Measurements from ENCODE around the gene CDK5RAP3.
A peak's percentile ranks its signal among the peaks of the same experiment; 100 is the strongest.
"Not testable (repeated sequence)": the region's sequence is repeated elsewhere in the genome, so short reads cannot be mapped to it uniquely, and the experiment has no call there.

CDK5RAP3 gene

DNA sequence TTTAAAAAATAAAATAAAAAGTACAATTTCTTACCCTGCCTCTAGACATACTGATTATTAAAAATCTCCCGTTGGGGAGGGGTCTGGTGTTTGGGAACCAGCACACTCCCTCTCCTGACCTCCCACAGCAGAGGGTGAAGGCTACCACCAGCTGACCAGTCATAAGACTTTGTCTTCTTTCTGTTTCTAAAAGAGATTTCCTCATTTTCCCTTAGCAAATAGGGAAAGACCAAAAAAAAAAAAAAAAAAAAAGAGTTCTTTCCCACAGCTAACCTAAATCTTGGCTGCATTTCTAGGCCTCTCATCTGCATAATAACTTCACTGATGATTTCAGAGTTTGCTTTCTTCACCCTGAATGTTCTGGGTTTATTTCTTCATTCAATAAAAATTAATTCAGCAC lies 30.3 kb downstream of the CDK5RAP3 start:
- DNase-seq: no peak

DNA sequence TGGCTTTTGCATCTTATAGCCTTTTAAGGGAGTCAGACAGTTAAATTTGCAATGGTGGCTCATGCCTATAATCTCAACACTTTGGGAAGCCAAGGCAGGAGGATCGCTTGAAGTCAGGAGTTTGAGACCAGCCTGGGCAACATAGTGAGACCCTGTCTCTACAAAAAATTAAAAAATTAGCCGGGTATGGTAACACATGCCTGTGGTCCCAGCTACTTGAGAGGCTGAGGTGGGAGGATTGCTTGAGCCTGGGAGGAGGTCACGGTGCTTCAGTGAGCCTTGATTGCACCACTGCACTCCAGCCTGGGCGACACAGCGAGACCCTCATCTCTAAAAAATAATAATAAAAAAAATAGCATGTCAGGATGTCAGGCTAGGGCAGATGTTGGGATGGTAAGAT lies 30.7 kb downstream of the CDK5RAP3 start:
- not testable (repeated sequence) for DNase-seq

DNA sequence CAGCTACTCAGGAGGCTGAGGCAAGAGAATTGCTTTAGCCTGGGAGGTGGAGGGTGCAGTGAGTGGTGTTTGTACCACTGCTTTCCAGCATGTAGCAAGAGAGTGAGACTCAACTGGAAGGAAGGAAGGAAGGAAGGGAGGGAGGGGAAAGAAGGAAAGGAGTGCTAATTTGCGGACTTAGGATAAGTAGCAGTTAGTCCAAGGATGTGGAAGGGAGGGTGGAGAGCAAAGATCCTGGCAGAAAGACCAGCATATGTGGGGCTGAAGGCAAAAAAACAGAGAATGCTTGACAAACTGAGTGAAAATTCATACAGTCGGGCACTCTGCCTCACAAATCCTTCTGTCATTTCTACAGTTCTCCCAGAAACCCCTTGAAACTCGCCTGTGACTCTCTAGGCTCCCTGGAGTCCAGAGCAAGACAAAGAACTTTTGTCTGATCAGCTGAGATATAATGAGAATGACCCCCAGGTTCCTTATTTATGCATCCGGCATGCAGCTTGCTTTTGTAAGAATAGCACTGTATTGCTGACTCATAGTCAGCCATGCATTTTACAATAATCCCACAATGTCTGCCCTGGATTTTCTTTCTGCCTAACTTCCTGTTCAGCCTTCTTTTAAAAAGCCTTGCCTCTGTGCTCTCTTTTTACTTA lies 31.5 kb downstream of the CDK5RAP3 start:
- DNase-seq: no peak

DNA sequence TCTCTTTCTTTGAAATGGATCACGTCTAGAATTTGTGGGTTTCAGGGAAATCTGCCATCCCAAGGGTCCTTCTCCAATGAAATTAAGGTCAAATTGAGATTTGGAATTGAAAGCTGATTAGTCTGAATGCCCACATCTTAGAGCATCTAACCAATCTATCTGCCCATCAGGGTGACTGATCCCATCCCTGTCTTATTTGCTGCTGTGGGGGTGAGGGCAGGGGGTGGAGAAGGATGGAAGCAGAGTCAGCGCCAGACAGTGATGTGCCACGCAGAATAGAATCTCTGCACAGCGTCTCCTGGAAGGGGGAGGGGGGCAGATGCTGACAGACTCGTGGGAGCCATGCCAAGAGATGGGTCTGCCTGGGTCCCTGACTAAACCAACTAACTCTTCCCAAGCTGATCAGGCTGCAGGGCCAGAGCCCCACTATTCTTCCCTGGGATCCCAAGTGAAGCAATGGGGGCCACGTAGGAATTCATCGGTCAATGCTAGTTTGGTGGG lies 32.1 kb downstream of the CDK5RAP3 start:
- DNase-seq: no peak

DNA sequence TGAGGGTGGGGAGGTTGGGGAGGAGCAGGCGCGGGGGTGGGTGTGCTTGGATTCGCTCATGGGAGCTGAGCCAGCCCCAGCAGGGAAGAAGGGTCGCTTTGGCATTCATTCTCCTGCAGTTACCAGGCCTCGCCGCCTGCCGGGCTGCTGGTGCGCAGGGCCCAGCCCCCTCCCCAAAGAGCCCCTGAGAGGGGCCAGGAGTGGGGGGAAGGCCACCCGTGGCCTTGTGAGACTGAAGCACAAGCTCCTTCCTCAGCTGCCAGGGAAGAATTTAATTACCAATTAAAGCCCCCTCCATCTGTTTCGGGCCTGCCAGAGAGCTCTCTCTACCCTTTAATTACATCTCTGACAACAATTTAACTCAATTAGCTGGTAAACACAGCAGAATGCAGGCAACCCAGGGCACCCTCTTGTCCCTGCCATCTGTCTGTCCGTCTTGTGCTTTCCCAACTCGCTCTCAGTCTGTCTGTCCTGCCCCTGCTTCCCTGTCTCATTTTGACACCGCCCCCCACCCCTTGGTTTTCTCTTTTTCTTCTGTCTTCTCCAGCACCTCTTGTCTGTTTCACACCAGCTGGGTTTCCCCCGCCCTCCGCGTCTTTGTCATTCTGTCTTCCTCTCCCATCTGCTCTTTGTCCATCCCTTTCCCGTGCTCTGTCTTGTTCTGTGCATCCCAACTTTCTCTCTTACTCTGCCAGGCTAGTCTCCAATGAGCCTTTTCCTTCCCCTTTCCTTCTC lies 32.7 kb downstream of the CDK5RAP3 start:
- DNase-seq: no peak

DNA sequence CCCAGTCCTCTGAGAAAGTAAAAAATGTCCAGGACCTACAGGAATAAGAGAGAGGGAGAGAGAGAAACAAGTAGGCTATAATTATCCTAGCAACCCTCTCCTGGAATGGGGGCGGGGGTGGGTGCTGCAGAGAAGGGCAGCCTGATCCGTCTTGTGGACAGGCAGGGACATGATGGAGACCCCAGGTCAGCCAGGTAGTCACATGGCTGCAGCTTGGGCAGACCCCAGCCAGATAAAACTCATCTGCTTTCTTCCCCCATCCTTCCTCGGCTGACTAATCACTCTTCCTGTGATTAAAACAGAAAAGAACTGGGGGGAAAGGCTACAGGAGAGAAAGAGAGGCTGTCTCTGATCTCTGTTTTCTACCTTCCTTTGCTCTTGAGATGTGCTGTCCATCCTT lies 34.1 kb downstream of the CDK5RAP3 start:
- no peak for DNase-seq

DNA sequence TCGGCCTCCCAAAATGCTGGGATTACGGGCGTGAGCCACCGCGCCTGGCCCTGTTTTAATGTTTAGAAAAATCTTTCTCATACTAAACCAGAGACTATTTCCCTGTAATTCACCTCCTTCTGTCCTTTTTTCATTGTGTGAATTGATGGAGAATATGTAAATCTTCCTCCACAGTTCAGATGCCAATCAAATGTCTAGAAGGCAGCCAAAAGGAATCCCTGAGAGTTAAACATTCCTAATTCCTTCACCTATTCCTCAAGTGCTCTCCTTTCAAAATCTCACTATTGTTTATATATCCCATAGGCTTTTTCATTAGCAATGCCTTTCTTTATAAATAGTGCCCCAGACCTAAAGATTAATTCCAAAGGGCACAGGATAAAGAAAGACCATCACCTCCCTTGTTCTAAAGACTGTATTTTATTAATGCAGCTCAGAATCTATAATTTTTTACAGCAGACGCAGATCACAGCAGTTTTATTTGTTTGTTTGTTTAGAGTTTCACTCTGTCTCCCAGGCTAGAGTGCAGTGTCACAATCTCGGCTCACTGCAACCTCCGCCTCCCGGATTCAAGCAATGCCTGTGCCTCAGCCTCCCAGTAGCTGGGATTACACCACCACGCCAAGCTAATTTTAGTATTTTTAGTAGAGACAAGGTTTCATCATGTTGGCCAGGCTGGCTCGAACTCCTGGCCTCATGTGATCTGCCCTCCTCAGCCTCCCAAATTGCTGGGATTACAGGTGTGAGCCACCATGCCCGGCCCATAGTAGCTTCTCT lies 36.2 kb downstream of the CDK5RAP3 start:
- no peak for DNase-seq

DNA sequence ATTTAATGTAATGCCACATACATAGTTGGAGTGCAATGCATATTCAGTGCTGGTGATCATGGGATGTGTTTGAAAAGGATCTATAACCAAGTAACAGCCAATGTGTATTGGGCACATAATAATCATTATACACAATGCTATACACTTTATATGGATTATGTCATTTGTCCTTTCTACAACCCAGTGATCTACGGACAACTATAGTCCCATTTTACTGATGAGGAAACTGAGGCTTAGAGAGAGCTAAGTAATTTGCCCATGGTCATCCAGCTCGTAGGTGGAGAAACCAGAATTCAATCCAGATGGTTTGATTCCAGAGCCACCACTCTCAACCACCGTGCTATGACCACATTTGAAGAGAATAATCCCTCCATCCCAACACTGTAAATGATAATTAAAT lies 39.3 kb downstream of the CDK5RAP3 start:
- DNase-seq: no peak

DNA sequence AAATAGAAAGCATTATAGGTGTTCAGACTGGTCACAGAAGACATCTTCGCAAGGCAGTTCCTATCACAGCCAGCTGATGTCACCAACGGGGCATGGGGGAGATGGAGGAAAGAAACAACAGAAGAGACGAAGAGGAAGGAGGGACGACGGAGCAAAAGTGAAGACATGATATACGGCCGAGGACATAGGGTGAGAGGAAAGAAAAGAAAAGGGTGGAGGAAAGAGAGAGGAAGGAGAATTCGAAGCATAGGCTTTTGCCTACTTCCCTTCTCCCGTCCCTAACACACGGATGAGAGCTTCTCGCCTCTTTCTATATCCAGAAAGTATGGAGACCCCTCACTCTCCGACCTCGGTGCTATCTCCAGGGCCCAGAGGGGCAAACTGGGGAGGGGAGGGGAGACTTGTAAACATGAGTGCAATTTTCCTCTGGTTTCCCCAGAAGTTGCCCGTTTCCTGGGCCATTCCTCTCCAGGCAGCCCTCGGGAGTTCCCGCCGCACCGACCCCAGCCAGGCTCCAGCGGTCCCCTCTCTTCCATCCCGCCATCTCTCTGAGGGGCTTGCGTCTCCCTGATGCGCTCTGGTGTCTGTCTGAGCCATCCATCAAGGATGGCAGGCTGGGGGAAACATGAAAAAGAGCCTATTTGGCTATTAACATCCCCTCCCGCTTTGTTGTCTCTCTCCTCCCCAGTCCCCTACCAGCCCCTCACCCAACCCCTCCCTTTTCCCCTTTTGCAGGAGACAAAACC lies 40.7 kb downstream of the CDK5RAP3 start:
- no peak for DNase-seq

DNA sequence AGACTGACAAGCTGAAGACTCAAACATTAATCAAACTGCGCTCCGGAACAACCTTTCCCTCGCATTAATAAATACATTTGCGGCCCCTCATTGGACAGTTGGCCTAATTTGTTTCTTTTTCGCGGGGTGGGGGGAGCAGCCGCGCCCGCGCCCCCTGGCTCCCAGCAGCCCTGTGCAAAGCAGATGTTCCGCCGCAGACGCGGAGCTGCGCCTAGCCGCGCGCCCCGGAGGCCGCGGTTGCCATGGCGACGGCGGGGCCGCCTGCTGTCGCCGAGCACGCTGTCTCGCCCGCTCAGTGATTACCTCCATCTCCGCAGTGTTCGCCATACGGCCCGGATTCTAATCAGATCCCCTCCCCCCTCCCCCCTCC lies 41.2 kb downstream of the CDK5RAP3 start:
- DNase-seq: peak; percentile 37

DNA sequence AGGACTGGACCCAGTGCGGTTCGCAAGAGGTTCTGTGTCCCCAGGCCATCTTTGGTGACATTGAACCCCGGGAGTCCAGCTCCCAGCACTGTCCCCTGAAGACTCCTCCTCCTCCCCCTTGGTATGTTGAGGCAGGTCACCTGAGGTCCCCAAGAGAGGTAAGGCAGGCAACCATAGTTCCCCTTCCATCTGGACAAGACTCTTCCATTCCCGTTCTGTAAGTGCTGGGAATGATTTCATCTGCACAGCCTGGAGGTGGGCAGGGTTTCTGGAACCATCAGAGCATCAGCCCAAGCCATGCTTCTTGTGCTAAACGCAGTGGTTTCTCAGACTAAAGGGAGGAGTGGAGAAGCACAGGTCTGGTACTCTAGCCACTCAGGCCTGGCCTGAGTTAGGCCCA lies 41.7 kb downstream of the CDK5RAP3 start:
- no peak for DNase-seq

DNA sequence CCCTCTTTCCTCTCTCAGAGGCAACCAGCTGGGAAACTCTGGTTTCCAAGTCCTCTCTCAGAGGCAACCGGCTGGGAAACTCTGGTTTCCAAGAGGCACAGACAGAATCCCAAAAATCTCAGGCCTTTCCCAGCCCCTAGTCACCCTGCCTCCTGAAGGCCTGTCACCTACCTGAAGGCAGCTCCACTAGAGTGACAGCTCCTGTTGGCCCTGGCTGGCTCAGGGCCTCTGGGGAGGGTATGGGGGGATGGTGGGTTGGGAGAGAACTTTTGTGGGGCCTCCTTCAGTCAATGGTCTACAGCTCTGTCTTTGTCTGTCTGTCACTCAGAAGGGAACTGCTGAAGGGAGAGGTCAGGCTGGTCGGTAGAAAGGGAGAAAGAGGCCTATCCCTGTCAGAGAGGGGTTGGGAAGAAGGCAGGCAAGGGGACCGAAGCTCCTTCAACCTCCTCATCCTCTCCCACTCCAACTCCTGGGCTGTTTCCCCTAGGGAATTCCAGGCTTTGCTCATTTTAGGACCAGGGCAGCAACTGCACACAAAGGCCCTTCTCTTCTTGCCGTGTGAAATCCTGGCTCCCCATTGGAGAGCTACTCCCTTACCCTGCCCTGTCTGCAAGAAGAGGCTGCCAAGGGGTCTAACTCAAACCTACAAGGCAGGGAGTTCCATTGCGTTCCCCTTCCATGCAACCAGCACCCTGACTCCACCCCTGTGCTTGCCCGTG lies 43.1 kb downstream of the CDK5RAP3 start:
- DNase-seq: no peak

DNA sequence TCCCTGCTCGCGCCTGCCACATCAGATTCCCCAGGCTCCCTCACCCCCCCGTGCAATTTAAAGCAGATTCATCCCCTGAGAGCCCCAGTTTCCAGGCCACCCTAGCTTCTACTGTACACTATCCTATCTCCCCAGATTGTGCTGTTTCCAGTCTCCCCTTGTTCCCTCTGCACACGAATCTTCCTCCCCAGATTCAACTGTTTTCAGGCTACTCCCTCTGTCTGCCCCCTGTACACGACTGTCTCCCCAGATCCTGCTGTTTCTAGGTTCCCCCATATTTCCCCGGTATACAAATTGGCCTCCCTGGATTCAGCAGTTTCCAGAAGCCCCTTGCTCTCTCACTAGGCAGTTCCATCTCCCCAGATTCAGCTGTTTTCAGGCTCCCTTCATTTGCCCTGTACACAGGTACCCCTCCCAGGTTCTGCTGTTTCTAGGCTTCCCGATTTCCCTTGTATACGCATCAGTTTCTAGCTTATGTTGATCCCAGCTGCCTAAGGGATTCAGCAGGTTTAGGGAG lies 43.7 kb downstream of the CDK5RAP3 start:
- DNase-seq: no peak

DNA sequence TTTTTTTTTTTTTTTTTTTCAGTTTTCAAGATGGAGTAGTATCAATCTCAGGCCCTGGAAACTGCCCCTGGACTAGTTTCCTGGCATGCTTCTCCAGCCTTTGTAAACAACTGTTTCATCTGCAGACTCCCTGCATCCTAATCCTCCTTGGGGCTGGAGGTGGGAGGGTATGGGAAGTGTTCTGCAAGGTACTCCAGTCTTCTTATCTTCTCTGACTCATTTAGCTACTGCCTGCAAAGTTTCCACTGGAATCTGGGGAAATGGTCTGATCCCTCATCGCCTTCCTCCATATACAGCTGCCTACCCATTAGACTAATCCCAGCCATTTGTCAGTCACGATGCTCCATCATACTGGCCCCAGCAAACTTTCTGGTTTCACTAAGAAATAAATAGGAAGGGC lies 45.2 kb downstream of the CDK5RAP3 start:
- DNase-seq: no peak

DNA sequence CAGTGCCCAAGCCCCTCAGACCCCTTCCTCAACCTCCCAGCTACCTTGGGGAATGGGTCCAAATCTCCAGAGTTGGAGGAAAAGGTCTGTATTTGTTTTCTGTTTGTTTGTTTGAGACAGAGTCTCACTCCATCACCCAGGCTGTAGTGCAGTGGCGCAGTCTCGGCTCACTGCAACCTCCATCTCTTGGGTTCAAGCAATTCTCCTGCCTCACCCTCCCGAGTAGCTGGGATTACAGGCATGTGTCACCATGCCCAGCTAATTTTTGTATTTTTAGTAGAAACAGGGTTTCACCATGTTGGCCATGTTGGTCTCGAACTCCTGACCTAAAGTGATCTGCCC lies 46.9 kb downstream of the CDK5RAP3 start:
- not testable (repeated sequence) for DNase-seq

DNA sequence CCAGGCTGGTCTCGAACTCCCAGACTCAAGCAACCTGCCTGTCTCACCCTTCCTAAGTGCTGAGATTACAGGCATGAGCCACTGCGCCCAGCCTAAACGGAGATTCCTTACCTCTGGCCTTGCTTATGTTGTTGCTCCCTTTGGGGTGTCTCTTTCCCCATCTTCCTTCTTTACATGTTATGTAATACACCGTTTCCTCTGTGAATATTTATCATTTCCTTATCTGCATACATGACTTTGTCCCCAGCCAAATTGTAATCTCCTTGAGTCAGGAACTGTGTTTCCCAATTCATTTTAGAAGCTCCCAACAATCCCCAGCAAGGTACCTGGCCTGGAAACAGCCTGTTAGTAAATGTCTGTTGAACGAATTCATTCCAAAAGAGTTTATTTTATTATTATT lies 51.0 kb downstream of the CDK5RAP3 start:
- DNase-seq: no peak

DNA sequence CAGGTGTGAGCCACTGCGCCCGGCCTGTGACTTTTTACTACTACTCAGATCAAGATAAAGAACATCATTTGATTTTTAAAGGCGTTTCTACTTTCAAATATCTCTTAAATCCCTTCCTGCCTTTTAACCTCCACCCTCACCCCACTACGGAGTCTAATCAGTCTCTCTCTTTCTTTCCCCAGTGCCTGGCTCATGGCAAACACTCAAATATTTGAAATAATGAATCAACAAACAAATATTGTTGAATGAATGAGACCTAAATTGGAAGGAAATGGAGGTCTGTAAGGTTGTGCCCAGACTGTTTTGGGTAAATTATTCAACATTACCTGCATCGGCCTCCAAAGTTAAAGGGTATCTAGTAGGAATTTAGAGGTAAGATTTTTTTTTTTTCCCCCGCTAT lies 52.0 kb downstream of the CDK5RAP3 start:
- no peak for DNase-seq

DNA sequence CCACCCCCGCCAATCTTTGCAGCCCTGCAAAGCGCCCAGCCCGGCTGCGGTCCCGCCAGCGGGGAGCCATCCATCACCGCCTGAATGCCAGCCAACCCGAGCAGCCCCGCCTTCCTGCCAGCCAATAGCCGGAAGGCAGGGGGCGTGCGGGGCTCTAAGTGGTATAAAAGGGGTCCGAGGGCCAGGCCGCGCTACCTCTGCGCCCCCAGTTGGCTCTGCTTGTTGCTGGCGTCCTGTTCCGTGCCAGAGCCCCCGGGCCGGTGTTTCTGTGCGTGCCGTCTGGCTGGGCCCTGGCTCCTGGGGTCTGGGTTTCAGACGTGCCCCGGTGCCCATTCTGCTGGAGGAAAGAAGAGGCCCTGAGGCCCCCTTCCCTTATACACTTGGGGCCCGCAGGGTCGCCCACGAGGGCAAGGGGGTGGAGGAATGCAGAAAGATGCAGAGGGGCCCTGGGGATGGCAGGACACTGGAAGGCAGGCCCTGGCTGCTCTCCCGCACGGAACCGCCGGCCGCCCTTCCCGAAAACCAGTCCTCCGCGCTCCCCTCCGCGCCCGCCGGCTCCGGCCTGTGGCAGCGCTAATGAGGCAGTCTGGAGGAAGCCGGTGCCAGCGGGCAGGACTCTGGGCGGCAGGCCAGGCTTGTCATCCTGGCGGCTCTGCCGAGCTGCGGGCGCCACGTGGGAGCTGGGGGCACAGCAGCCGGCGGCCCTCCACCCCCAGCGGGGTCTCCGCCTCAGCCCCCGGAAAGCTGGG lies 52.7 kb downstream of the CDK5RAP3 start:
- DNase-seq: no peak

DNA sequence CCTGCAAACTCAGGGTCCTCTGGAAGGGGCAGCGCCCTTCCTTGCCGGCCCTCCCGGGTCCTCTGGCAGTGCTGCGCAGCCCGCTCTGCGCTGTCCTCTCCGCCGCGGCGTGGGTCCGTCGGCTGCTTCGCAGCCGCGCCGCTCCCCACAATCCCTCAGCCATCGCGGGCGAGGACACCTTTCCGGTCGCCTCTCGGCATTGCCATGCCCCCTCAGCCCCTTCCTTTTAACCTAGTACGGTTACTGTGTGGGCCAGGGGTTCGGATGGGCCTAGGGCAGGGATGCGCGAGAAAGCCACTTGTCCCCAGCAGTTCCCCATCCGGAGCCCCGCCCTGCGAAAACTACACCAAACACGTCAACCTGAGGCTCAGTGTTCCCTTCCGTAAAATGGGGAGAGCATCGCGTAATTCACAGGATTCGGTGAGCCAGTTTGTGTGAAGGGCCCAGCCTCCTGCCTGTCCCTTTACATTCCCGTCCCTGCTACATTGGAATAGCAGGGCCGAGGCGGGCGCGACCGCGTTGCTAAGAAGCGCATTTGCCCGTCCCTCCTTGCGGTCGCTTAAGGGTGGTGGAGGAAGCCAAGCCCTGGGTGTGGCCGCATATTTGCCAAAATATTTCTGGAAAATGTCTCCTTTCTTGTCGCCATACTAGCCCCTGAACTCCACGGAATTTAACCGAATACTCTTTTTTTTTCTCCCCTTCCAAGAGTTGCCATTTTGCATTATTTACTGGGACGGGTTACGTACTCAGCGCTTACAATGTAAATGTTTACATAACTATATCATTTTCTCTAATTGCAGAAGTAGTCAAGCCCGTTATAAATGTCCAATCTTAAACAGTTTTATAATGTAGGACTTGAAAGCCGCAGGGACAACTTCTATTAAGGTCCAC lies 53.5 kb downstream of the CDK5RAP3 start:
- DNase-seq: no peak
